Fibroblast of gingiva (primary cell): Measurements from ENCODE around the gene SIRT7.
"Not testable (repeated sequence)": the region's sequence is repeated elsewhere in the genome, so short reads cannot be mapped to it uniquely, and the experiment has no call there.

ENCODE experiments used
- DNase-seq: peaks from one replicate; pipeline ENCODE4 v3.0.0-alpha.2; 2011; ENCODE audit warnings: low read depth

SIRT7 gene

GRCh38 chr17:81920612-81921536 is 2.9 kb upstream of the SIRT7 start:
- no peak for DNase-seq

GRCh38 chr17:81918832-81919545 is 1.0 kb upstream of the SIRT7 start:
- no peak for DNase-seq

- DNase-seq: not testable (repeated sequence)
These were observed 325 bp upstream of the SIRT7 start for GRCh38 chr17:81918333-81918669.

- peak; percentile 36 for DNase-seq
These were observed 1.6 kb downstream of the SIRT7 start for GRCh38 chr17:81916234-81917001.

GRCh38 chr17:81915331-81915730 is 2.6 kb downstream of the SIRT7 start:
- no peak for DNase-seq

- no peak for DNase-seq
These were observed 3.7 kb downstream of the SIRT7 start for GRCh38 chr17:81914103-81914850.

- no peak for DNase-seq
These were observed 4.4 kb downstream of the SIRT7 start for GRCh38 chr17:81913394-81914102.

- DNase-seq: no peak
These were observed 5.3 kb downstream of the SIRT7 start for GRCh38 chr17:81912441-81913309.

- no peak for DNase-seq
These were observed 6.0 kb downstream of the SIRT7 start for GRCh38 chr17:81911969-81912368.

GRCh38 chr17:81911277-81911961 is 6.6 kb downstream of the SIRT7 start, which contains the start of gene PCYT2:
Gene PCYT2, minus strand, starts transcription at chr17:81911399. Its CDS starts 44 bp downstream, at chr17:81911355.
- peak; percentile 79 for DNase-seq

- DNase-seq: no peak
These were observed 7.1 kb downstream of the SIRT7 start for GRCh38 chr17:81910840-81911276.

- DNase-seq: no peak
These were observed 7.8 kb downstream of the SIRT7 start for GRCh38 chr17:81909966-81910839.

- no peak for DNase-seq
These were observed 8.7 kb downstream of the SIRT7 start for GRCh38 chr17:81909231-81909630.

- DNase-seq: no peak
These were observed 9.2 kb downstream of the SIRT7 start for GRCh38 chr17:81908793-81909192.

- DNase-seq: no peak
These were observed 10.5 kb downstream of the SIRT7 start for GRCh38 chr17:81907219-81908145.

- no peak for DNase-seq
These were observed 11.3 kb downstream of the SIRT7 start for GRCh38 chr17:81906476-81907218.

- DNase-seq: no peak
These were observed 12.0 kb downstream of the SIRT7 start for GRCh38 chr17:81905993-81906392.
